HepG2 (cell line): ENCODE measurements around the gene LAMP1. TPM values are rescaled to one million over a fixed set of nuclear protein-coding genes. Genes with fewer than 3 reads are reported as not detected.

Source experiments
- DMAP1 ChIP-seq: IDR thresholded peaks from 2 replicates; pipeline ENCODE4 v1.6.1; 2016
- DPF2 ChIP-seq: sonication (generic); formaldehyde crosslinking; IDR thresholded peaks from 2 replicates; pipeline ENCODE4 v1.4.0; 2020; ENCODE audit warnings: mild to moderate bottlenecking, low read depth, missing genetic modification reagents, borderline replicate concordance
- EZH2 ChIP-seq: conservative IDR thresholded peaks from 2 replicates; pipeline ENCODE4 v1.6.1; 2012; ENCODE audit warnings: mild to moderate bottlenecking, low read depth, low read length, moderate library complexity
- HMG20B ChIP-seq: conservative IDR thresholded peaks from 2 replicates; pipeline ENCODE4 v1.6.1; 2016; ENCODE audit warnings: missing genetic modification reagents, missing compliant biosample characterization
- HNRNPK ChIP-seq: fragments of 200-400 bp; formaldehyde crosslinking; IDR thresholded peaks from 2 replicates; pipeline ENCODE4 v1.6.1; 2018; ENCODE audit warnings: low read length, low read depth, moderate library complexity, mild to moderate bottlenecking; ENCODE audit not compliant: poor library complexity, severe bottlenecking
- JUND ChIP-seq: sonication (generic); formaldehyde crosslinking; IDR thresholded peaks from 2 replicates; pipeline ENCODE4 v1.8.0; 2022; ENCODE audit warnings: mild to moderate bottlenecking, missing genetic modification reagents
- MED8 ChIP-seq: sonication (generic); formaldehyde crosslinking; IDR thresholded peaks from 2 replicates; pipeline ENCODE4 v1.8.1; 2023; ENCODE audit warnings: mild to moderate bottlenecking, missing genetic modification reagents; ENCODE audit not compliant: insufficient replicate concordance
- NCOA5 ChIP-seq: sonication (generic); formaldehyde crosslinking; IDR thresholded peaks from 2 replicates; pipeline ENCODE4 v1.4.0; 2020; ENCODE audit warnings: missing genetic modification reagents
- NR3C1 ChIP-seq: sonication (generic); formaldehyde crosslinking; IDR thresholded peaks from 2 replicates; pipeline ENCODE4 v1.4.0; 2020; ENCODE audit warnings: missing genetic modification reagents
- PHF8 ChIP-seq: sonication (generic); formaldehyde crosslinking; IDR thresholded peaks from 2 replicates; pipeline ENCODE4 v1.5.0; 2020; ENCODE audit warnings: missing genetic modification reagents
- SNRNP70 ChIP-seq: fragments of 200-400 bp; formaldehyde crosslinking; IDR thresholded peaks from 2 replicates; pipeline ENCODE4 v1.6.1; 2017; ENCODE audit warnings: mild to moderate bottlenecking, low read depth, low read length, moderate library complexity
- SOX13 ChIP-seq, 3 experiments: fragments of 450-650 bp in 1 of 3; sonication (generic) in 1 of 3; formaldehyde crosslinking in 1 of 3; IDR thresholded peaks in 2 of 3; conservative IDR thresholded peaks in 1 of 3; 2 replicates each; pipeline versions ENCODE4 v1.5.0 to v1.6.1; 2016 to 2020; ENCODE audit warnings: antibody characterized with exemption in 1 of 3, mild to moderate bottlenecking in 1 of 3, missing compliant biosample characterization in 1 of 3, missing genetic modification reagents in 1 of 3, moderate library complexity in 1 of 3
- SP1 ChIP-seq, 2 experiments: fragments of 450-650 bp in 1 of 2; sonication (generic) in 1 of 2; formaldehyde crosslinking in 1 of 2; IDR thresholded peaks; 2 replicates each; pipeline versions ENCODE4 v1.4.0 to v1.6.1; 2016 to 2020; ENCODE audit warnings: missing genetic modification reagents in 1 of 2
- SYNCRIP ChIP-seq: fragments of 200-400 bp; formaldehyde crosslinking; IDR thresholded peaks from 2 replicates; pipeline ENCODE4 v1.6.1; 2018; ENCODE audit warnings: mild to moderate bottlenecking, low read depth, low read length; ENCODE audit not compliant: insufficient read depth
- ZNF335 ChIP-seq: sonication (generic); formaldehyde crosslinking; IDR thresholded peaks from 2 replicates; pipeline ENCODE4 v1.4.0; 2020; ENCODE audit warnings: missing genetic modification reagents
- ZNF468 ChIP-seq: sonication (generic); formaldehyde crosslinking; IDR thresholded peaks from 2 replicates; pipeline ENCODE4 v1.8.0; 2022; ENCODE audit warnings: mild to moderate bottlenecking, moderate library complexity, missing genetic modification reagents
- ZNF501 ChIP-seq: sonication (generic); formaldehyde crosslinking; IDR thresholded peaks from 2 replicates; pipeline ENCODE4 v1.5.1; 2020; ENCODE audit warnings: mild to moderate bottlenecking, moderate library complexity, missing genetic modification reagents
- ZNF546 ChIP-seq: sonication (generic); formaldehyde crosslinking; conservative IDR thresholded peaks from 2 replicates; pipeline ENCODE4 v1.8.1; 2023; ENCODE audit warnings: mild to moderate bottlenecking, missing genetic modification reagents
- ZNF598 ChIP-seq: sonication (generic); formaldehyde crosslinking; IDR thresholded peaks from 2 replicates; pipeline ENCODE4 v1.5.1; 2020; ENCODE audit warnings: mild to moderate bottlenecking, missing genetic modification reagents, borderline replicate concordance
- ZNF672 ChIP-seq: sonication (generic); formaldehyde crosslinking; IDR thresholded peaks from 2 replicates; pipeline ENCODE4 v1.8.1; 2022; ENCODE audit warnings: missing genetic modification reagents
- polyA plus RNA-seq, 8 experiments: library from polyadenylated mRNA; depleted of rRNA in 3 of 8; stranded (reverse) in 7 of 8; unstranded in 1 of 8; fragments of >200 nt; fragmentation: Illumina TruSeq in 4 of 8; extraction: Trizol in 4 of 8; gene quantifications; 2 replicates each; pipeline versions ENCODE4 v1.2.1 to v1.2.3, GENCODE V29; 2011 to 2016; ENCODE audit warnings: low read depth in 4 of 8, missing spikeins in 1 of 8, mixed read lengths in 1 of 8; ENCODE audit not compliant: insufficient read depth in 1 of 8
- total RNA-seq, 5 experiments: library from RNA; depleted of rRNA; stranded (reverse); fragments of >200 nt; fragmentation: Illumina TruSeq; extraction: Trizol; gene quantifications; 2 replicates each; pipeline ENCODE4 v1.2.3, GENCODE V29; 2016; ENCODE audit warnings: low read depth in 1 of 5
- TF ChIP-seq, protein P1 (sequence below): sonication (generic); formaldehyde crosslinking; IDR thresholded peaks from 2 replicates; pipeline ENCODE4 v1.4.0; 2020; ENCODE audit warnings: mild to moderate bottlenecking, missing genetic modification reagents, borderline replicate concordance
- TF ChIP-seq, protein P2 (sequence below): IDR thresholded peaks from 2 replicates; pipeline ENCODE4 v1.6.1; 2012; ENCODE audit warnings: low read length, improper control_type of control experiment
- TF ChIP-seq, protein P3 (sequence below): sonication (generic); formaldehyde crosslinking; IDR thresholded peaks from 2 replicates; pipeline ENCODE4 v1.4.0; 2020; ENCODE audit warnings: missing genetic modification reagents

Gene LAMP1
- total and polyA plus RNA-seq, 2 of the 13 experiments (the other 11 are each of a cell fraction or from before 2014, with no cell fraction given), result 103 to 112 TPM

DNA sequence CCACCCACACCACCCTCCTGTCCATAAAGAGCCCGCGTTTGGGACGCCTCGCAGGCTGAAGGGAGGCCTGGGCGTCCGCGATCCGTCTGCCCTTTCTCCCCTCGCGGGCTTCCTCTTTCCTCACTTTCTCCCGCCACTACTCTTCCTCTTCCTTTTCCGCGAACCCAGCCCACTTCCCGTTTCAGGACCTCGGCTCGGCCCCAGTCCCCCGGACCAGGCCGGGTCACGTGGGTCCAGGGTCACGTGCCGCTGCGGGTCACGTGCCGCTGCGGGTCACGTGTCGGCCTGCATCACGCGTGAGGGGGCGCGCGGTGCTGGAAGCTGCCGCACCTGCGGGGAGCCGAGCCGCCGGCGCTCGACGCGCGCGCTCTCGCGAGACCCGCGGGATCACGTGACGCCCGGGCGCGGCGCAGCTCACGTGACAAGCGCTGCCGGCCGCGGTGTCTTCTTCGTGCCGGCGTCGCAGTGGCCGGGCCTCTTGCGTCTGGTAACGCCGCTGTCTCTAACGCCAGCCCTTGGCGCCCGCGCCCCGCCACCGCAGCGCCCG, at the start of gene LAMP1 (continued):
- TF ChIP-seq, protein P1, sequence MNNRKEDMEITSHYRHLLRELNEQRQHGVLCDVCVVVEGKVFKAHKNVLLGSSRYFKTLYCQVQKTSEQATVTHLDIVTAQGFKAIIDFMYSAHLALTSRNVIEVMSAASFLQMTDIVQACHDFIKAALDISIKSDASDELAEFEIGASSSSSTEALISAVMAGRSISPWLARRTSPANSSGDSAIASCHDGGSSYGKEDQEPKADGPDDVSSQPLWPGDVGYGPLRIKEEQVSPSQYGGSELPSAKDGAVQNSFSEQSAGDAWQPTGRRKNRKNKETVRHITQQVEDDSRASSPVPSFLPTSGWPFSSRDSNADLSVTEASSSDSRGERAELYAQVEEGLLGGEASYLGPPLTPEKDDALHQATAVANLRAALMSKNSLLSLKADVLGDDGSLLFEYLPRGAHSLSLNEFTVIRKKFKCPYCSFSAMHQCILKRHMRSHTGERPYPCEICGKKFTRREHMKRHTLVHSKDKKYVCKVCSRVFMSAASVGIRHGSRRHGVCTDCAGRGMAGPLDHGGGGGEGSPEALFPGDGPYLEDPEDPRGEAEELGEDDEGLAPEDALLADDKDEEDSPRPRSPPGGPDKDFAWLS (CRISPR knock-in tag), result no peak; the same call in 1 of the 2 replicates
- no peak for TF ChIP-seq SP1 (IDR thresholded peaks at IDR 0.05)
- TF ChIP-seq SP1 (CRISPR knock-in tag; IDR thresholded peaks at IDR 0.05), result peak; percentile 83
- TF ChIP-seq ZNF598 (CRISPR knock-in tag), result peak; percentile 49; the same call in 1 of the 2 replicates
- peak; percentile 94 for TF ChIP-seq MED8 (CRISPR knock-in tag)
- no peak for TF ChIP-seq EZH2
- TF ChIP-seq, protein P2, sequence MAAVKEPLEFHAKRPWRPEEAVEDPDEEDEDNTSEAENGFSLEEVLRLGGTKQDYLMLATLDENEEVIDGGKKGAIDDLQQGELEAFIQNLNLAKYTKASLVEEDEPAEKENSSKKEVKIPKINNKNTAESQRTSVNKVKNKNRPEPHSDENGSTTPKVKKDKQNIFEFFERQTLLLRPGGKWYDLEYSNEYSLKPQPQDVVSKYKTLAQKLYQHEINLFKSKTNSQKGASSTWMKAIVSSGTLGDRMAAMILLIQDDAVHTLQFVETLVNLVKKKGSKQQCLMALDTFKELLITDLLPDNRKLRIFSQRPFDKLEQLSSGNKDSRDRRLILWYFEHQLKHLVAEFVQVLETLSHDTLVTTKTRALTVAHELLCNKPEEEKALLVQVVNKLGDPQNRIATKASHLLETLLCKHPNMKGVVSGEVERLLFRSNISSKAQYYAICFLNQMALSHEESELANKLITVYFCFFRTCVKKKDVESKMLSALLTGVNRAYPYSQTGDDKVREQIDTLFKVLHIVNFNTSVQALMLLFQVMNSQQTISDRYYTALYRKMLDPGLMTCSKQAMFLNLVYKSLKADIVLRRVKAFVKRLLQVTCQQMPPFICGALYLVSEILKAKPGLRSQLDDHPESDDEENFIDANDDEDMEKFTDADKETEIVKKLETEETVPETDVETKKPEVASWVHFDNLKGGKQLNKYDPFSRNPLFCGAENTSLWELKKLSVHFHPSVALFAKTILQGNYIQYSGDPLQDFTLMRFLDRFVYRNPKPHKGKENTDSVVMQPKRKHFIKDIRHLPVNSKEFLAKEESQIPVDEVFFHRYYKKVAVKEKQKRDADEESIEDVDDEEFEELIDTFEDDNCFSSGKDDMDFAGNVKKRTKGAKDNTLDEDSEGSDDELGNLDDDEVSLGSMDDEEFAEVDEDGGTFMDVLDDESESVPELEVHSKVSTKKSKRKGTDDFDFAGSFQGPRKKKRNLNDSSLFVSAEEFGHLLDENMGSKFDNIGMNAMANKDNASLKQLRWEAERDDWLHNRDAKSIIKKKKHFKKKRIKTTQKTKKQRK, result no peak
- no peak for TF ChIP-seq DPF2 (CRISPR knock-in tag)
- TF ChIP-seq, protein P3, sequence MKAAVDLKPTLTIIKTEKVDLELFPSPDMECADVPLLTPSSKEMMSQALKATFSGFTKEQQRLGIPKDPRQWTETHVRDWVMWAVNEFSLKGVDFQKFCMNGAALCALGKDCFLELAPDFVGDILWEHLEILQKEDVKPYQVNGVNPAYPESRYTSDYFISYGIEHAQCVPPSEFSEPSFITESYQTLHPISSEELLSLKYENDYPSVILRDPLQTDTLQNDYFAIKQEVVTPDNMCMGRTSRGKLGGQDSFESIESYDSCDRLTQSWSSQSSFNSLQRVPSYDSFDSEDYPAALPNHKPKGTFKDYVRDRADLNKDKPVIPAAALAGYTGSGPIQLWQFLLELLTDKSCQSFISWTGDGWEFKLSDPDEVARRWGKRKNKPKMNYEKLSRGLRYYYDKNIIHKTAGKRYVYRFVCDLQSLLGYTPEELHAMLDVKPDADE (CRISPR knock-in tag), result peak; percentile 95
- peak; percentile 89 for TF ChIP-seq PHF8
- peak; percentile 68; the same call in 1 of the 2 replicates for TF ChIP-seq HMG20B (CRISPR knock-in tag)
- peak; percentile 44; the same call in 1 of the 2 replicates for TF ChIP-seq SOX13 (IDR thresholded peaks at IDR 0.05)
- peak in 1 of 2 experiments; percentile 72; a peak in 2 of 4 replicates for TF ChIP-seq SOX13 (CRISPR knock-in tag; conservative IDR thresholded peaks at IDR 0.05 in 1 of 2, IDR thresholded peaks at IDR 0.05 in 1 of 2)
- peak; percentile 86; the same call in 1 of the 2 replicates for TF ChIP-seq ZNF335 (CRISPR knock-in tag)
- TF ChIP-seq HNRNPK, result peak; percentile 73
- TF ChIP-seq SNRNP70, result no peak
- TF ChIP-seq SYNCRIP, result no peak
- no peak for TF ChIP-seq ZNF672 (CRISPR knock-in tag)
- no peak for TF ChIP-seq NCOA5 (CRISPR knock-in tag)
- peak; percentile 92 for TF ChIP-seq ZNF501
- no peak for TF ChIP-seq NR3C1 (CRISPR knock-in tag)
- TF ChIP-seq ZNF546 (CRISPR knock-in tag), result peak; percentile 97
- peak; percentile 93 for TF ChIP-seq DMAP1 (CRISPR knock-in tag)
- TF ChIP-seq JUND (CRISPR knock-in tag), result peak; percentile 76
- peak; percentile 56; the same call in 1 of the 2 replicates for TF ChIP-seq ZNF468 (CRISPR knock-in tag)
